Measurements from ENCODE around the gene NUDT11.
"Not testable (repeated sequence)": the region's sequence is repeated elsewhere in the genome, so short reads cannot be mapped to it uniquely, and the experiment has no call there.

The NUDT11 gene

DNA sequence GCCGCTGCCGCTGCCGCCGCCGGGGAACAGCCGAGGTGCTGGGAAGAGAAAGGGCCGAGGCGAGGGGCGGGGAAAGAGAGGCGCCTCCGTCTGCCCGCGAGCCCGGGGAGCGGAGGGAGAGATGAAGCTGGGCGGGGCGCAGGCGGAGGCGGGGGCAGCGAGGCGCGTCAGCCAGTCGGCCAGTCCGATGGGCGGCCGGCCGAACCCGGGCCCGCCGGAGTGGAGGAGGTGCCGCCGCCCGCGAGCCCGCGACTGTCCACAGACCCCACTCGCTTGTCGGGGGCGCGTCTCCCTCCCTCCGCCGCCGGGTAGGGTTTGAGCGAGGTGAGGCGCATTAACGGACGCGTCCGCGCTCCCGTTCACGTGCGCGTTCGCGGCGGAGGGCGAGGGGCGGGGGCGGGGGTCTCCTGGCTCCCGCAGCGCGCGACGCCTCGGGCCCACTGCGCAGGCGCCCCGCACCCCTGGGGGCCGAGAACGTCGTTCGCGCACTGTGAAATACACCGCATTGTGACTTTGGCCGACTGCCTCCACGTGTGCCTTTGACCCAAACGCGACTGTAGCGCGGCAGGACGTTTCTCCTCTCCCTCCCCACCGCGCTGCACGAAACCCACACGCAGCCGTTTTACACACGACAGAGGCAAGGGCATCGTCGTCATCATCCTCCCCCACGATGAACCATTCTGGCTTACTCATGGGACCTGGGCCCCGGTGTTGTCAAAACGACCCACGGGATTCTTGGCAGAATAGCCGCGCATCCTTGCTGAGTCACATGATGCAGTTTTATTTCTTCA is at the start of gene NUDT11:
Gene NUDT11 (minus strand): TSS at position 92 of the 791 bp plus-strand sequence. CDS start 148 bp downstream, outside the sequence.
- DNase-seq: no peak

DNA sequence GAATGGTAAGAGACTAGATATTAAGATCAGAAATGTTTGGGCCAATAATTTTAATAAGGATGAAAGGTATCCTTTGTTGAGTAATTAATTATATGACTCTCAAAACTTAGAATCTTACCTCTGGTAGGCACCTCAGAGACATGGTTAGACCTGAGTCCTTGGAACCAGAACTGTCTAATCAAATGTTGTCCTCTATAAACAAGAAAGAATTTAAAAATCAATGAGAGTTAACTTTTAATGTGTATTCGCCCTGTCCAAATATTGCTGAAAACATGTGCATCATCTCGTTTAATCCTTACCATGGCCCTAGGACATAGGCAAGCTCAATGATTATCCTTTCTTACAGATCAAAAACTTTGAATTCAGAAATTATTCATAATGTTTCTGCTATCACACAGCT is 24.0 kb upstream of the NUDT11 start:
- DNase-seq: no peak

DNA sequence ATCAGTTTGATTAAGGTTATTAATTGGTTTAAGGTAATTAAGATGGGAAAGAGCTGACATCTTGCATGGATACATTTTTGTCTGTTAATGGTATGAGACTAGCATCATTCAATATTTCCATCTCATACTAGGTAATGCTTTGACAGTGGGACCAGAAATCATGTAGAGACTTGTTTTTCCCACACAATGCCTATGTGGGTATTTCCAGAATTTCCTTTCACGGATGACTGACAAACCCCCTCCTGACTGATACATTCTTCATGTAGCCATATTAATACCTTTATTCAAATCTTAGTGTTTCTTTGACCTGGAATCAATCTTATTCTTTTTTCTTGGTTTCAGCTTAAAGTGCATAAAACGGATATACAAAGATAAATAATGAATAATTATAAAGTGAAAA is 22.7 kb upstream of the NUDT11 start:
- not testable (repeated sequence) for DNase-seq

DNA sequence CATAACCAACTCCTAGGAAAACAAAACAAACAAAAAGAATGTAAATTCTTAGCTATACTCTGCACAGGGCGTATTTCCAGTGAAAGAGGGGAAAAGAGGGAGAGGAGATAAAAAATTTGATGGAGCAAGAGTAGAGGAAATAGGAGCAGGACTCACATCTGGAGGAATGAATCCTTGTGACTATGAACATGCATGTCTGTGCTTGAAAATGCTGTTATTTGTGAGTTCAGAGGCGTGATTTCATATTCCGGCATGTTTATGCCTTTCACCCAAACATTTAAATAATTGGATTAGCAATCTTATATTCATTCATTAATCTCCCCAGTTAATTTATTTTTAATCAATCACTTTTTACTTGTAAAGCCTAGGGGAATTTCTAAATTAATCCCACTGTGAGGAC is 11.2 kb upstream of the NUDT11 start:
- DNase-seq: no peak

DNA sequence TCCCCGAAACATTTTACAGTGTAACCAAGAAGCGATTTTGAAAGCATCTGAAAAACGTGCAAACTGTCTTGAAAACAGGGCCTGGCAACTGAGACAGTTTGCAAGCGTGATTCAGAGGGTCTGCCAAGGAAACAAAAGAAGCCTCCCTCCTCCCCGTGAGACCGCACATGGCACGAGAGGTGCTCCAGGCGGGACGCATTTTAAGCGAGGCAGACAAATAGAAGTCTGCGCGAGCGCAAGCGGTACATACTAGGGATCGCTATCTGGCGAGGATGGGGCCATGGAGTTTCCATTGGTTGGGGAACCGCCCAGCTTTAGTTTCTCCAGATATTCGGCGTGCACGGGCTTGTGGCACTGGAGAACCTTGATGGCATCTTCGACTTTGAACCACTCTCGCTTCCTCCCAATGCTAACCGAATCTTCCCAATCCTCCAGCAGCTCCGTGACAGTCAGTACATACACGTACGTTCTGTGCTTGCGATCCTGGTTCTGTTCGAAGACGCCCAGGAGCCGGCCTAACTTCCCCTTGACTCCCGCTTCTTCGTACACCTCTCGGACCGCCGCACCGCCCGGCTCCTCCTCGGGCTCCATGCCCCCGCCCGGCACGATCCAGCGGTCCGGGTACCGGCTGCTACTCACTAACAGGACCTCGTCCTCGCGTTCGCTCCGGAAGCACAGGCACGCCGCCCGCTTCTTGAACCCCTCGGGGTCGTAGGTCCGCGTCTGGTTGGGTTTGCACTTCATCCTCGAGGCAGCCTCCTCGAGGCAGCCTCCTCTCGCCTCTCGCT is 497 bp downstream of the NUDT11 start:
- not testable (repeated sequence) for DNase-seq

DNA sequence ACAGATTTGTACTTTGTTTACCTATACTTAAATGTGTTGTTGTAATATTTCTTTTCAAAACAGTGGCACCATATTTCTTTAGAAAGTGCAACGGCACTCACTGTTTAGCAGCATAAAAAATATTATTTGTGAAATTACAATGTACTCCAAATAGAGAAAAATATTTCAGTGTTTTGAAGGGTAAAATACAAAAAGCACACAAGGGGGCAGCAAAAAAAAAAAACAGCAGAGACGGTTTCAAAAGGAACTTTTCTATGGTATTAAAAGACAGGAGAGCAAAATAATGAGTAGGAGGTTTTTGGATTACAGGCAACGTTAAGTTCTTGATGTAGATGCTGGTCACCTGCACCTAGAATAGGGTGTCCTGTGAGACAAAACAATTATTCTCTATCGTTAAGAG is 2.0 kb downstream of the NUDT11 start:
- DNase-seq: no peak

DNA sequence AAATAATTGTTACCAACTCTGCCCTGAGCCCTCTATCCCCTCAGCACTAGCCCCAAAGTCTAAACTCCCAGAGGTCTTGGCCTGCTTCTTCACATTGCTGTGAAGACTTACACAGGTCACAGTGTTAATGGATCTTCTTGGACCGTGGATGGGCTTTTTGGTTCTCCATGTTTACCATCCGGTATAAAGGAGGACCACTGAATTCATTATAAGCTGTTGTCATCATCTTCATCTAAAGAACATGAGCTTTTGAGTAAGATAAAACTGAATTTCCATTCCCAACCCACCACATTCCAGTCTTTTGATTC is 8.5 kb downstream of the NUDT11 start:
- no peak for DNase-seq

DNA sequence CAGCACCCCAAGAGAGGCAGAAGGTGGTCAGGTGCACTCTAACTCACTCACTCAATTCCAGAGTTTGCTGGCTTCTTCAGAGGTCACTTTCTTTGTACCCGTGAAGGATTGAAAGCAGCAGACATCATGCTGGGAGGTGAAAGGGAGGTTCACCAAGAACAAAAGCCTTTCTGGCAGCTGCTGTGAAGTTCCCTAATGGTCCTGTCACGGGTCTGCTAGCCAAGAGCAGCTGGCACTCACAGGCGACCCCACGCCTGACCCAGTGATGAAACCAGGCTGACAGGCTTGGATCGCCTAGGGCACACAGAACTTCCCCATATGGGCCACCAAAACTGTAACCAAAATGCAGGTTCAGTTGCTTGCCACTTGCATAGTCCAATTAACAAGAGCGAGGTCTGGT is 11.8 kb downstream of the NUDT11 start:
- DNase-seq: no peak

DNA sequence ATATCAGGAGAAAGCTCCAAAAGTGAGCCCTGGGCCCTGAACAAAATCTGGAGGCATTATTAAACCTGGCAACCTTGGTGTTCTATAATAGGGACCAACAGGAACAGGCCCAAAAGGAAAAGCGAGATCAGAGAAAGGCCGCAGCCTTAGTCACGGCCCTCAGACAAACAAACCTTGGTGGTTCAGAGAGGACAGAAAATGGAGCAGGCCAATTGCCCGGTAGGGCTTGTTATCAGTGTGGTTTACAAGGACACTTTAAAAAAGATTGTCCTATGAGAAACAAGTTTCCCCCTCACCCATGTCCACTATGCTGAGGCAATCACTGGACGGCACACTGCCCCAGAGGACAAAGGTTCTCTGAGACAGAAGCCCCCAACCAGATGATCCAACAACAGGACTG is 14.0 kb downstream of the NUDT11 start:
- not testable (repeated sequence) for DNase-seq

DNA sequence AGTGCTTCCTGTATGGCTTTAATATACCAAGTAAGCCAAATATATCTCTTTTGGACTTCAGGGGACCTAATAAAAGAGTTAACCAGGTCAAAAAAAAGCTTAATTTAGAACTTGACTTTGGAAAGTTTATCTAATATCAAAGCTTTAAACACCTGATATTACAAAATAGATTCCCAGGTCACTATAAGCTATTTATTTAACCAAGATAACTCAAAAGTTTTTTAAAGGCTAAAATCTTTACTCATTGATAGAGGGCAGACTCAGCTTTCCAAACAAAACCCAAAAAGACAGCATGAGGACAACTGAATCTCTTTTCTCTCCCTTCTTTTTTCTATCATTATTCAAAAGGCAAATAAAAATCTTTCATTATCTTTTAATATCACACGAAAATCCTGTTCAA is 19.5 kb downstream of the NUDT11 start:
- DNase-seq: no peak

DNA sequence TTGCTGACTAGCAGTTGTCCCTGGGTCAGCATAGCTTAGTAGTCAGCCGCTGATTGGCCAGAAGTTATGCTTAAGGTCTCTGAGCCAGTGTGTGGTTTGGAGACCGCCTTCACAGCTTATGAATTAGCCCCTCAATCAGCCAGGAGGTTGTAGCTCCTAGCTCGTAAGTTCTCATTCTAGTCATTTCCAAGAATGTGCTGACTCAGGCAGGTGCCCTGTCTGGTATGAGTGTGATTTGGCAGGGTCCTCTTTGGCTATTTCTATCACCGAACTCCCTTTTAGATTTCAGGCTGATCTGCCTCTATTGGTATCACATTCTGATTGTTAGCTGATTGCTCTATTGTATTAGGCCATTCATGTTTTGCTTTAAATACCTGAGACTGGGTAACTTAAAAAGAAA is 33.1 kb downstream of the NUDT11 start:
- DNase-seq: no peak

DNA sequence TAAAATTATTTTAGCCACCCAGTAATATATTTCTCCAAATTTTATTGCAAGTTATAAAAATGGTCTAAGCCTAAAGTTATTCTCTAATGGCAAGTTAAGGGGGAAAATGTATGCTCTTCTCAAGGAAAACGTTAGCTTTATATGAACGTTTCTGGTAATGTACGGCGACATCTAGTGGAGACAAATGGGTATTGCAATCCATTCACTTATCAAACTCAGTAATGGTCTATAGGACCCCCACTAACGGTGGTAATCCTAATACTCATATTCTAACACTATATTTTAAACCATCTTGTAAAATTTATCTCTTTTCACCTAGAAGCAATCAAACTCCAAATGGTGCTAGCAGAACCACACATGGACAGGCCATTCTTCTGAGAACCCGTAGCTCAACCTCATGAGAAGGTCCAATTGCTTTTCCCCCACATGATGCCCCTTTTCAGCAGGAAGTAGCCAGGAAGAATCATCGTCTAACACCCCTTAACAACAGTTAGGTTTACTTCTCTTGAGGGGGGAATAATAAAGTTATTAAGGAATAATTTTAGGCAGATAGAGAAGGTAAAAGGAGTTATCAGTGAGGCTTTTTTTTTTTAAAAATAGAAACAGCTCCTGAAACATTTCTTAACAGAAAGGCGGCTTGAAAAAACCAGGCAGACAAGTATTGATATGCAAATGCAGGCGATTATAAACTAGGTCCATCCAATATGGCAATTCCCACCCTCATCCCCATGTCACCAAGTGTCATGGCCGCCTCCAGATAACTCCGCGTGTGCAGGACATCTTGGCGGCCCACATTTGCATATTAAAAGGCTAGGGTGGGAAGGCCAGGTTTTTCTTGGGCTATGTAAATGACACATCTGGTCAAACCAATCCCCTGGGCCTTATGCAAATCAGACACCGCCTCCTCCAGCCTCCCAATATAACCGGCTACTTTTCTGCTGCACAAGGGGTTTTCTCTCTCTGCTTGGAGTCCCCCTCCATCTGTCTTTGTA is 35.0 kb downstream of the NUDT11 start:
- no peak for DNase-seq

DNA sequence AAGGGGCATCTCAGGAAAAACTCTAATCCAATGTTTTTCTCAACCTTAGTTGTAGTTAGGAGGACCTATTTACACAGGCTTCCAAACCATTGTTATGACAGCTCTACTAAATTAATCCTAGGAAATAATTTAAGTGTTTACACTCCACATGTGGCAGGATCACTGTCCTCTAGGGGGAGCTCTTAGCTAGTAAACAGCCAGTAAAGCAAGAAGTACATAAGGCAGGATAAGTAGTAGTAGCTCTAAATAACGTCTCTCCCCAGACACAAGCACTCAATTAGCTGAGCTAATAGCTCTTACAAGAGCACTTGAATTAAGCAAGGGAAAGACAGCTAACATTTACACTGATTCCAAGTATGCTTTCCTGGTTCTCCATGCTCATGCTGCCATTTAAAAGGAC is 37.3 kb downstream of the NUDT11 start:
- DNase-seq: no peak

DNA sequence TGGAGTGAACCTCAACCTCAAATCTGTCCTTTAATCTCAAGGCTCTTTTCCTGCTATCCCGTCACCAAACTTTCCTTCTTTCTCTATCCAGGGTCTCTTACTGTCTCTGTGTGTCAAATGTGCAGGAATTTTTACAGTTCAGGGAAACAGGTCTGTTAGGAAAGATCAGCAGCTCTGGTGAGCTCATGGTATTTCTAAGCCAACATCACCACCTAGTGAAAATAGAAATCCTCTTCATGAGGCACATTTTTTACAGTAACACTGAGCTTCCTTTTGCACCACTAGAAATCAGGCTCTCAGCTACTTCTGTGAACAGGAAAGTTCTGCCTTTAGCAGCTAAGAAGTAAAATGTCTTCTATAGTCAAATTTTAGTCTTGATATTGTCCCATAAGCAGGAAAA is 39.6 kb downstream of the NUDT11 start:
- no peak for DNase-seq

DNA sequence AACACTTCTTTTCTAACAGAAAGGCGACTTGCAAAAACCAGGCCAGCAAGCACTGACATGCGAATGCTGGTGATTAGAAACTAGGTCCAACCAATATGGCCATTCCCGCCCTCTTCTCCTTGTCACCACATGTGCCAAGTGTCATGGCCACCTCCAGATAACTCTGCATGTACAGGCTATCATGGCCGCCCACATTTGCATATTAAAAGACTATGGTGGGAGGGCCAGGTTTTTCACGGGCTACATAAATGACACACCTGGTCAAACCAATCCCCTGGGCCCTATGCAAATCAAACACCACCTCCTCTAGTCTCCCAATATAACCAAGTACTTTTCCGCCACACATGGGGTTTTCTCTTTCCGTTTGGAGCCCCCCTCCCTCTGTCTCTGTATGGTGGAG is 40.1 kb downstream of the NUDT11 start:
- no peak for DNase-seq

DNA sequence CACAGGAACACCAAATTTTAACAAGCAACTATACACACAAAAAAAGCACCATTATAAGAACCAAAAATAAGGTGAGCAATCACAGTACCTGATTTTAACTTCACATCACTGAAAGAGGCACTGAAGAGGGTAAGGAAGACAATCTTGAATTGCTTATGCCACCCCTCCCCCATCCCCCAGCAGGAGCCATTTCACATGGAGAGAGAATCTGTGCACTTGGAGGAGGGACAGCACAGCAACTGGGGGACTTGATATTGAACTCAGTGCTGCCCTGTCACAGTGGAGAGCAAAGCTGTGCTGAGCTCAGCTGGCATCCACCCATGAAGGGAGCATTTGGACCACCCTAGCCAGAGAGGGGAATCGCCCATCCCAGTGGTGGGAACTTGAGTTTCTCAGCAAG is 56.0 kb downstream of the NUDT11 start:
- DNase-seq: no peak

All from GF-D8 (cell line).